ENCODE results near the gene SPRTN.

Gene SPRTN

DNA sequence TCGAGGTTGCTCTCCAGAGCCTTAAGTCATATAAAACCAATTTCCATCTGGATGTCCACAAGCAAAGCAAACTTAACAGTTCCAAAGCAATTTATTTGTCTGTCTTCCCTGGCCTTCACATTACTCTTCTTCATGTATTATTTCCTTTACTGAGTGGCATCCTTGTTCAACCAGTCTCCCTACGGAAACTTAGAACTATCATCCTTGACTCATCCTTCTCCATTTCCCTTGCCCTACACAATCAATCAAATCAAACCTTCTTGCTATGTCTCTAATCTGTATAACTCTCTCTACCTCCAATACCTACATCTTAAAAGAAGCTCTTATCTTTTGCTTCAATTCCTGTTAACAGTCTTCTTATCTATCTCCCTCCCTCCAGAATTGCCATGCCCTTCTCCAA lies 58.5 kb downstream of the SPRTN start:
- DNase-seq (ENCODE audit: low read depth), result no peak
- H3K4me3 ChIP-seq (ENCODE audit: low read depth, low read length), result no peak overlapping the region
- in situ Hi-C loops (cut with HindIII; ENCODE audit: low sequenced_read_pairs), result no loop called here

GRCh38 chr1:231397886-231398671 lies 60.0 kb downstream of the SPRTN start:
- H3K4me3 ChIP-seq (ENCODE audit: low read depth, low read length), result no peak overlapping the region
- TF ChIP-seq CTCF (IDR thresholded peaks at IDR 0.05; ENCODE audit: low read depth, low read length, missing control alignments), result no peak
- in situ Hi-C loops (cut with HindIII; ENCODE audit: low sequenced_read_pairs), result no loop called here
- DNase-seq (ENCODE audit: low read depth), result no peak

More for the DNA sequence above, 58.5 kb downstream of the SPRTN start:
- no peak for TF ChIP-seq CTCF (IDR thresholded peaks at IDR 0.05; ENCODE audit: low read depth, low read length, missing control alignments)

DNA sequence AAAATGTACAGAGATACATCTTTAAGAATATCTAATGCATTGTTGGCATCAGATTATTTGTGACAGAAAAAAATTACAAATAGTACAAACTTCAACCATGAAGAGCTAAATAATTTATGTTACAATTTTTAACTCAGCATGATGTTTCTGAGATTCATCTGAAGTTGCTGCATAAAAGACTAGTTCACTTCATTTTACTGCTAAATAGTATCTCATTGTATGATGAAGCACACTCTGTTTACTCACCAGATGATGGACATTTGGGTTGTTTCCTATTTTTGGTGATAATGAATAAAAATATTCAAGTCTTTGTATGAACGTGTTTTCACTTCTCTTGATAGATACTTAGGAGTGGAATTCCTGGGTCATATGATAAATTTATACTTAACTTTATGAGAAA lies 63.4 kb downstream of the SPRTN start:
- no peak overlapping the region for H3K4me3 ChIP-seq (ENCODE audit: low read depth, low read length)
- no peak for TF ChIP-seq CTCF (IDR thresholded peaks at IDR 0.05; ENCODE audit: low read depth, low read length, missing control alignments)
- in situ Hi-C loops (cut with HindIII; ENCODE audit: low sequenced_read_pairs), result no loop called here
- DNase-seq (ENCODE audit: low read depth), result no peak

DNA sequence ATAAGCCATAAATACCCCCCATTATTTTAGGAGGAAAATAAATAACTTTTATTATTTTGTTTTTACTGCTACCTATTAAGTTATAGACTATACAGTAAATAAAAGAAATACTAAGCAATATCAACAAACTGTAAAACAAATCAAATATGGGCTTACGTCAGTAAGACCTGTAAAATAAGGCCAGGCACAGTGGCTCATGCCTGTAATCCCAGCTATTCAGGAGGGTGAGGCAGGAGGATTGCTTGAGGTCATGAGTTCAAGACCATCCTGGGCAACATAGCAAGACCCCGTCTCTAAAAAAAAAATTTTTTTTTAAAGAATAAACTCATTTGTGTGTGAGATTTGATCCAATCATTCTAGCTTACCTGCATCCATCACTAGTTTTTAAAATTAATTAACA lies 66.2 kb downstream of the SPRTN start:
- TF ChIP-seq CTCF (IDR thresholded peaks at IDR 0.05; ENCODE audit: low read depth, low read length, missing control alignments), result no peak
- no peak for DNase-seq (ENCODE audit: low read depth)
- in situ Hi-C loops (cut with HindIII; ENCODE audit: low sequenced_read_pairs), result no loop called here
- H3K4me3 ChIP-seq (ENCODE audit: low read depth, low read length), result no peak overlapping the region

Data from astrocyte of the cerebellum (primary cell).